Left renal cortex interstitium (tissue), 4 donors: ENCODE results near the gene MAML3. TPM values are rescaled to one million over a fixed set of nuclear protein-coding genes. Genes with fewer than 3 reads are reported as not detected.

ENCODE experiments used
- DNase-seq, 4 donors: peaks; one replicate each; pipeline ENCODE4 v3.0.0-alpha.2; 2013; ENCODE audit warnings: low read depth in 4 of 4, low spot score in 2 of 4, missing footprints in 1 of 4
- polyA plus RNA-seq, 4 donors: library from polyadenylated mRNA; unstranded; fragments of 120-200 nt; gene quantifications; one replicate each; pipeline ENCODE4 v1.2.1, GENCODE V29; 2013; ENCODE audit not compliant: insufficient read length in 4 of 4

The MAML3 gene
- polyA plus RNA-seq, 4 donors = 14.8 to 22.5 (median 17.4) TPM

GRCh38 chr4:140049849-140050637 lies 103.9 kb downstream of the MAML3 start:
- DNase-seq = no peak

GRCh38 chr4:140049024-140049848 lies 104.7 kb downstream of the MAML3 start:
- peak in 3 of 4 donors; percentile 68 to 72 (median 70) for DNase-seq

- no peak for DNase-seq
Observed at GRCh38 chr4:140048419-140048995, 105.5 kb downstream of the MAML3 start.

DNA sequence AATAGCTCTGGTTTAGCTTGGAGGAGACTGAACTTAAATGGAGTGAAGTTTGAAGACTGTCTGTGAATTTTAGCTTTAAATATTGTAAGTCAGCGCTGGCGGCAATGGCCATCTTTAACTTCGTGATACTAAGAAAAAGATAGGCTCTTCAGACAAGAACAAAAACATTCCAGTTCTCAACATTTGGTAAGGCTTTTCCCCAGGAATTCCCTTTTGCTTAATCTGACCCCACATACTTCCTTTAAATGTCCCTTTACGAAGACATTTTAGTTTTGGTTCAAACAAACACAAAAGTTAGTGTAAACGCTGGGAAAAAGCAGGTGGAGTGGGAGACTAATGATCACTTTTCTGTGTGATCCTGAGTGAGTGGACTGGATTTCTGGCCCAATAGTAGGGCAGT lies 106.2 kb downstream of the MAML3 start:
- DNase-seq = no peak

- no peak for DNase-seq
Observed at GRCh38 chr4:140047017-140047640, 106.9 kb downstream of the MAML3 start.

DNA sequence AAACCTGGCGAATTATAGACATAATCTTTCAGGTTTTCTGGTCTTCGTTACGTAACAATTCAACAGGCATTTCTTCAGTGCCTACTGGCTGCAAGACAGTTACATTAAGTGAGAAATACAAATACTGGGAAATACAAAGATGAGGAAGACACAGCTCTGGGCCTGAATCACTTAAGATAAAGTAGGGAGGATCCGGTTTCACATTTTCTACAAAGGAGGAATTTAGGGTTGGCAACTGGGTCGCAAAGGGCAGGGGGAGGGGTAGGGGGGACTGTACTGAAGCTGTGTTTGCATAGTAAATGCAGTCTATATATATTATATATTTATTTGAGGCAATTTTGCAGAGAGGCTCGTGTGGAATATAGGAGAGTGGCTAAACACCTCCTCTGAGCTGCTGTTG lies 107.4 kb downstream of the MAML3 start:
- DNase-seq = no peak

GRCh38 chr4:140046016-140046415 lies 108.0 kb downstream of the MAML3 start:
- no peak for DNase-seq

DNA sequence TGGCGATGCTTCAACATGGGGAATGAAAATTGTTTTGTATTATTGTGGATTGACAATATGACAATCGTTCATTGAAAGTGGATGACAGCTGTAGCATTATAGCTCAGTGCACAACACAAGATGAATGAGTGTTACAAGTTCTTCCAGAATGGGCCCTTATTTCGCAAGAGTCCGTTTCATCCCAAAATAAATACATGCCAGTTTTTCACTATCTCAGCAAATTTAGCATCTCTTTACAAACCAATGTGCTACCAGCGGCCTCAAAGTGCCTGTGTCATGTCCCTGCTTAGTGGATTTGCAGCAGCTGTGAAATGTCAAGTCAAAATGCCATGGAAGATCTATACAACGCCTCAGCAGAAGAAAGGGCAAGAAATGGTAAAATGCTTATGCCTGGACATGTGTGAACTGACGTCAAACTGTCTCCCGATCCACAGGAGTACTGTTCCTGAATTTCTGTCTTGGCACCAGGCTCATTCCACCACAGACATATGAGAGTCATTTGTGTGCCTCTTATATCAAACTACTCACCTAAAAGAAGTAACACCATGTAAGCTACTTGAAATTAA lies 109.6 kb downstream of the MAML3 start:
- DNase-seq = no peak

DNA sequence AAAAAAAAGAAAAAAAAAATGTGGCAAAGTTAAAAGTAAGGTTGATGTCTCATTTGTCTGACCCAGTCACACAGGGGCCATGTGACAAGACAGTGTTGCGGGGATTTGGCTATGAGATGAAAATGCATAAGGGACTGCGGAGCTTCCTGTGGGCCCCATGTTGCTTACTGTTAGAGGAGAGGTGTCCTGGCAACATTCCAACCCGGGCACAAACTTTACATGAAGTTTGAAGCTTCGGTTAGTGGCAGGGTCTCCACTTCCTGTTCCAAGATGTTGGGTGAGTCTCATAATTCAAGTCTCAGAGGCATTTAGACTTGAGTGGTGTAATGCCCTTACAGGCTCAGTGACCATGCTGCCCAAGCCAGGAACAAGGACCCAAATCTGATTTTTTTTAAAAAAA lies 111.3 kb downstream of the MAML3 start:
- no peak for DNase-seq

- DNase-seq = no peak
Observed at GRCh38 chr4:140038031-140038533, 115.9 kb downstream of the MAML3 start.

- no peak for DNase-seq
Observed at GRCh38 chr4:140037353-140038030, 116.5 kb downstream of the MAML3 start.

DNA sequence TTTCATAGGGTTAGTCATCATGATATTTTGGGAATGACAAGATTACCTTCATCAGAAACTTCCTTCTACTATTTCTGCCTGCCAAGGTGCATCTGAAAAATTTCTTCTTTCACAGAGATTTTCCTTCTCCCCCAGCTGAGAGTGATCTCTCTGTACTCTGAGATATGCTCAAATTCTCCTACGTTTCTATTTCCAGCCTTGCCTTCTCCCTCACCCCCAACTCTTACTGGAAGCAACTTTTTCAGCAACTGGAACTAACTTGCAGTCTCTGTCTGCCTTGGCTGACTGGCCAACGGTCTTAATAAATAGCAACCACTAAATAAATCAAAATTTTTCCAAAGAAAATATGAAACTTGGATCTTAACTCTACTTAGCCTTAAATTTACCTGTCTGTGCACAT lies 122.3 kb downstream of the MAML3 start:
- no peak for DNase-seq

DNA sequence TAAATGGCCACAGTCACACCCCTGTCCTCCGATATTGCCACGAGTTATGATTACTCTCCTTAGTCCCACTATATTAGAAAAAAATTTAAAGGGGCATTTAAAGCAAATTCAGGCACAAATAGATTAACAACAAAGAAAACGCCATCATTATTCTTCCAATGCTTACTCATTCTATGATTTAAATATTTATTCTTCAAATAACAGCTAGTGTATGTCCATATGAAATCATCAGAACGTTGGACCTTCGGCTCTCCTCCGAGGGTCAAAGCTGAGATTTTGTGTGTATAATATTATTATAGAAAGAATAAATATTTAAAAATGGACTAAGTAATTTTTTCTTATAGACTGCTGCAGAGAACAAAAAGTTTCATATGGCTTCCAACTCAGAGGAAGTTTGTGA lies 122.9 kb downstream of the MAML3 start:
- no peak for DNase-seq

- DNase-seq = no peak
Observed at GRCh38 chr4:140028676-140029517, 125.1 kb downstream of the MAML3 start.

DNA sequence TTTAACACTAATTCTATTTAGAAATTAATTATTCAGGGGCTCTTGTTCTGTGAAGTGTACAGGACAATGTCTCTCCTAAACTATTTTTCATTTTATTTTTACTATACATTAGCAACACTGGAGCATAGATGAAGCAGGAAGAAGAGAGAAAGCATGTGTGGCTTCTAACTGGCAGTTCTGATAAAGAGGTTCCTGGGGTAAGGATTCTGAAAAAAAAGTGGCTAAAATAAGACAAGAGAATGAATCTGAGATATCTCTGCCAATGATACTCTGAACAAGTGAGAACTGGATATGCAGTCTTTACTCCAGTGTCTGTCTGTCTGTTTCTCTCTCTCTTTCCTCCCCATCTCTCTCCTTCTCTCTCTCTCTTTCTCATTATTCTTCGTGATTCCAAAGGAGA lies 125.9 kb downstream of the MAML3 start:
- no peak for DNase-seq

DNA sequence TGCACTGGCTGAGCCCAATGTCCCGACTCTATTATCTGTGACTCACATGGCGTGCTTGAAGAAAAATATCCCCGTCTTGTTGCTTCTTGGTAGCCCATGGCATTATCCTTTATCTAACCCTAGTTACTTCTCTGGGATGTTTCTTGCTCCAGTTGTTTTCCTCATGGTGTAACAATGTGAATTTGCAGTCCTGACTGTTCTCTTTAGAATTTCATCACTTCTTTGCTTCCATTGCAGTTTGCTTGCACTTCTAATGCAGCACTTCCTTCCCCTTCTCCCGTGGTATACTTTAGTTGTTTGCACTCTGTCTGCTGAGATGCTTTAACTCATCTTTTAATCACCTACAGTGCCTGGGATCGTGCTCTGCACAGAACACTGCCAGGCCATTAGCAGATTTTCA lies 126.9 kb downstream of the MAML3 start:
- DNase-seq = no peak

DNA sequence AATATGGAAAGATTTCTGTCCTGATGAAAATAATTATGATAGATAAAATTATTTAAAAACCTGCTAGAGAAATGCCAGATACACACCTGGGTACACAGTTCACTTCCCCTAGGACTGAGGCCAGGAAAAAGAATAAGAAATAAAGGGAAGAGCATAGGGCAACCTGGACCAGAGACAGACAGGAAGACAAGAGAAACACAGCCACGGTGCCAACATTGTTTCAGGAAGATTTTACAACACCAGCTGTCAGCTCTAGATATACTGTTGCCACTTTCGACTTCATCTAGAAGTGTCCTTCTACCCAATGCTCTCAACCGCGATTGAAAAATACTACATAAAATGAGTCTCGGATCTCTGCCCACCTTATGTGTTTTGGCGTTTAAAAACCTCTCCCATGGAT lies 128.5 kb downstream of the MAML3 start:
- DNase-seq = no peak

DNA sequence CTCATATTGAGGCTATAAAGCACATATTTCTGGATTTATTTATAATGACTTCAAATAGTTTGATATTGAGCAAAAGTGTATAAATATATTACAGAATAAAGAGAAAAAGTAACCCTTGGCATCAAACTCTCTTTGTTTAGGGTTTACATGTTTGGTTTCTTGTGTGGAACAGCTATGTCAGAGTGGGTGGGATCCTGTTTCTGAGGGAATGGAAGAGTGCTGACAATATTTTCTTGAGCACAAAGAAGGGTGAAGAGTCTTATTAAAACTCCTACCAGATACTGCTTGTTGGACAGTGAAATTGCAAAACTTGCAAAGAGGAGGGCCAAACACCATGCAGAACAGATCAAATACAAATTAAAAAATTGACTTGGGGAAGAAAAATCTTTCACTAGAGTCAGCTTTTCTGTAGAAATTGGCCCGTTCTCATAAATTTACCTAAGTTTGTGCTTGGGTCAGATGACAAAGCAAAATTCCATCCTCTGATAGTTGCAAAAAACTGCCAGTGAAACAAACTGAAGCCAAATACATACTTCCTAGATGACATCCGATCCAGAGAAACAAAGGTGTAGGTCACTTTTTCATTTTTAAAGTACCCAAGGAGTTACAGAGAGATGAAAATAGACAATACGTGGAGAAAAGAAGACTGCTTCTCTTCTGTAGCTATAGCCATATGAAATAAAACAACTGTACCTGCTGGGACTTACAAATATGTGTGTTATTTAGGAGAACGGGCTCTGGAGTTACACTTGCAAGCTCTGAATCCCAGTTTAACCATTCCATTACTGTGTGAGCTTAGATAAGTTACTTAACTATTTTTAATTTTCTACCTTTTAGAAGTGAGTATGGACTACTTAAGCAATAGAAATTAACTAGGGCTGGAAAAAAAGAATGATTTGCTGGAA lies 133.3 kb downstream of the MAML3 start:
- no peak for DNase-seq
